Putamen (tissue), 1 donor: ENCODE results near the gene RFT1.
A peak's percentile ranks its signal among the peaks of the same experiment; 100 is the strongest.
"Not testable (repeated sequence)": the region's sequence is repeated elsewhere in the genome, so short reads cannot be mapped to it uniquely, and the experiment has no call there.

Experiments
- DNase-seq: peaks from one replicate; pipeline ENCODE4 v3.0.0-alpha.2; 2016; ENCODE audit warnings: low spot score

The RFT1 gene

DNA sequence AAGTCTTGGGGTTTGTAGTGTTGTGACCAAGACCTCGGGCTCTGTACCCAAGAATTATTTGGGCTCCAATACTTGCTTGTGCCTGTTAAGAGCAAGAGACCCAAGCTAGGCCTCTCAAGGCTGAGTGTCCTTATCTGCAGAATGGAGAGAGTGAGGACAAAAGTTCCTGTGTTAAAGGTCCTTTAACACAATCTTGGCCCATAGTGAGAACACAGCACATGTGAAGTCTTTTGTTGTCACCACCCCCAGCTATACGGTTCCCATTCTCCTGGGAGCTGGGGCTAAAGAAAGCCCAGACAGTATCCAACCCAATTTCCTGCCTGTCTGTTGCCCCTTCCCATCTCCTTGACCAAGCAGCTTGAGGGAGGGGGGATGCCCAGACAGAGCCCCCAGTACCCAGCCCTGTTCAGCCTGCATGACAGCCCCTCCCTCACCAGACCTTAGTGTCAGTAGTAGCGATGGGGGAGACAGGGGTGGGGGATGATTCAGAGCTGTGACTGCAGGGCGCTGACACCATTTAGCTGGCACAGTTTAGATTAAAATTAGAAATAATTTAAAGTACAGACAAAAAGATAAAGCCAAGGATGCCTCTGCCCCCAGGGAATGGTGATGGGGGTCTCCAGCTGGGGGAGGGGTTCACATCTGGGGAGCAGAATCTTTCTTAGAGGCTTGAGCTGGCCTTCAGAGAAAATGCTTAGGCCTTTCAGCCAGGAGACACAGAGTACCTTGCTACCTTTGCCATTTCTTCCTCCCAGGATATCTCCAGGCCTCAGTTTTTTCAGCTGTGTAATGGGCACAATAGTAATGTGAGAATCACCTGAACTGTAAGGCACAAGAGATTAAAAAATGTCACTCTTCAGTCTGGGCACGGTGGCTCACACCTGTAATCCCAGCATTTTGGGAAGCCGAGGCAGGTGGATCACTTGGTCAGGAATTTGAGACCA, 33.5 kb upstream of the RFT1 start:
- no peak for DNase-seq

DNA sequence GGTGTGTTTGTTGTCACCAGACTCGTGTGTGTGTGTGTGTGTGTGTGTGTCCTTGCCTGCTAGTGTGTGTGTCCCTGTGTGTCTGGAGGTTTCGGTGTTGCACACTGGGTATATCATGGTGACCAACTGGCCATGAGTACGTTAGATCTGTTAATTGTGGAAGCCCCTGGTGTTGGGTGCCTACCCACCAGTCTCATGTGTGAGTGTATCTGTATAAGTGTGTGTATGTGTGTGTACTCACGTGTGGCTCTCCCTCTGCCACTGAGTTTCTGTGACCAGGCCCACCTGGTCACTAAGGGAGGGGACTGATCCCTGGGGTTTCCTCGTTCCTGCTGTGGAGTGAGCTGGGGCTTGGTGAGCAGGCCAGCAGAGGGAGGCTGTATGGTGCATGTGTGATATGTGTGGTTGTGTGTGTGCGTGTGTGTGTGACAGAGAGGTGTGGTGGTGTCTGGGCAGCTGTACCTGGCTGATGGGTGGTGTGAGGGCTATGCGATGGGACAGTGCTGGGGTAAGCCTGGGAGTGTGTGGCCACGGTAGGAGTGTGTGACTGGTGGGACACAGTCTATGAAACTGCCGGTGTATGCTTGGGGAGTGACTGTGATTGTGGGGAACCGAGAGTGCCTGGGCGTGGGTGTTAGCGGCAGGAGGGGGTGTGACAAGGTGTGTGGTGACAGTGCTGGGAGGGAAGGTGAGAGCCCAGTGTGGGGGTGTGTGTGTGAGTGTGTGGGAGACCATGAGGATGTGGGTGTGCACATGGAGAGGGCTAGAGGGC, 32.6 kb upstream of the RFT1 start:
- DNase-seq, result peak; percentile 54

DNA sequence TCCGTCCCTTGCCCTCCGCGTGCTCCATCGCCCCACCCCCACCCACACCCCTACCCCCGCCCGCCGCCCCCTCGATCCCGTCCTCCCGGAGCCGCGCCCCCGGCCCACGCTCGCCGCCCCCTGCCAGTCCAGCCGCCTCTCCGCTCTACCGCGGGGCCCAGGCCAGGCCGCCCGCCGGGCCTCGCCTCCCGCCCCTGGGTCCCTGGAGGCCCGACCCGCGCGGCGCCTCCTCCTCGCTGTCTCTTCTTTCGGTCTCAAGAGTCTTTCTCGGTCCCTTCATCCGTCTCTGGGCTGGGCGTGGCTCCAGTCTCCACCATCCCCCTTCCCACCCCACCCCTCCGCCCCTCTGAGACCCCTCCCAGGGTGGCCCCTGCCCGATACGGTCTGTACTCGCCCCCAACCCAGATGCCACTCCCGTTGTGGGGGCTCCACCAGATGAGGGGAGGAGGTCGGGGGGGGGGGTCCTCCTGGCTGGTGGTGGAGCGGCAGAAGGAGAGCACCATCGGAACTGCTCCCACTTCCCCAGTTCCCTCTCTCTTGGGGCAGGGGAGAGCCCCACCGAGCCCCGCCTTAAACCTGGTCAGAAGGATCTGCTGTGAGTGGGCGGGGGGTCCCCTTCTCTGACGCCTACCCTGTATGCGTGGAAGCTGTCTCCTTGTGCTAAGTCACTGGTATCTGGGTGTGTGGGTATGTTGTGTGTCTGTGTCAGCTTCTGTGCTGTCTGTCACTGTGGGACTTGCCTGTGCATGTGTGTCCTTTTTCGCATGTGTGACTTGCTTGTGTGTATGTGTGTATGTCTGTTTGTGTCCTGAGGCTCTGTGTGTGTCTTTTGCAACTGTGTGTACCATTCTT, 31.8 kb upstream of the RFT1 start:
- no peak for DNase-seq

DNA sequence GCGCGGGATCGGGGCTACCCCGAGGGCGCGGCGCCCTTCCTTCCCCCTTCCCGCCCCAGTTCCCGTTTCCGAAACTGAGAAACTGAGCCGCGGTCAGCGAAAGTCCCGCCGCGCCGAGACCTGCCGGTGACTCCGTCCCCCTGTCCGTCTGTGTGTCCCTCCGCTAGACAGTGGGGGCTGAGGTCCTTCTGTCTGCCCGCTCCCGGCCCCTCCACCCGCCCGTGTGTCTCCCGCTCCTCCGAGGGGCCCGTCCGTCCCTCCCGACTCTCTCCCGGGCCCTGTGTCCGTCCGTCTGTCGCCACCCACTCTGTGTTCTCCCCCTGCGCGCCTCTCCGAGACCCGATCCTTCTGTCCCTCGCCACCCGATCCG, 31.2 kb upstream of the RFT1 start:
- no peak for DNase-seq

DNA sequence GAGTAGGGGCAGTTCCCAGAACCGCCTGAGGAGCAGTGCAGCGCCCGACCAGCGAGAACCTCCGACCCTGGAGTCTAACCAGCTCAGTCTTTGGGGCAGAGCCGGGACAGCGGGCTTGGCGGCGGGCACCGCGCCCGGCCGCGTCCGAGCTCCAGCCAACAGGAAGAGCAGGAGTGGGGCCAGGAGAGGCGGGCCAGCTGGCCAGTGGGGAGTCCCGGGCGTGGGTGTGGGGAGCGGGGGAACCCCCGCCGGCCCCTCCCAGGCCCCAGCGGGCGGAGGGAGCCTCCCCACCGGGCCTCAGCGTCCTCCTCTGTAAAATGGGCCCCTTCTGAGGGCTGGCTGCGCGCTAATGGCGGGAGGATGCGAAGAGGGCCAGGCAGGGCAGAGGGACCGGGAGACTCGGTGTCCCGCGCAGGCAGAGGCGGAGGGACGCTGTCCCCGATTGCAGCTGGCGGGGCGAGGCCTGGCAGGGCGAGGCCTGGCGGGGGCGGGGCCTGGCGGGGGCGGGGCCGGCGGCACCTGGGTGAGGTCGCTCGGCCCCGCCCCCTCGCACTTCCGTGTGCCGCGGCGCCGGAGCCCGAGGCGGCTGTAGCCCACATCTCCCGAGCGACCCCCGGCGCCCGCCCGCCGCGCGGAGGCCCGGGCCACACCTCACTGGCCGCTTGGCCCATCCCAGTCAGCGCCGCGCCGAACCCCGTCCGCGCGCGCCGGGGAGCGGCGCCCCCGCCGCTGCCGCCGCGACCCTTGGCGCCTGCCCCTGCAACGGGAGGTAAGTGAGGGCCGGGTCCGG, 30.6 kb upstream of the RFT1 start, which contains the start of gene PRKCD:
TSS of gene PRKCD (plus strand) at position 550 of the 790 bp plus-strand sequence. CDS start 17,214 bp downstream, outside the sequence.
- peak; percentile 79 for DNase-seq

DNA sequence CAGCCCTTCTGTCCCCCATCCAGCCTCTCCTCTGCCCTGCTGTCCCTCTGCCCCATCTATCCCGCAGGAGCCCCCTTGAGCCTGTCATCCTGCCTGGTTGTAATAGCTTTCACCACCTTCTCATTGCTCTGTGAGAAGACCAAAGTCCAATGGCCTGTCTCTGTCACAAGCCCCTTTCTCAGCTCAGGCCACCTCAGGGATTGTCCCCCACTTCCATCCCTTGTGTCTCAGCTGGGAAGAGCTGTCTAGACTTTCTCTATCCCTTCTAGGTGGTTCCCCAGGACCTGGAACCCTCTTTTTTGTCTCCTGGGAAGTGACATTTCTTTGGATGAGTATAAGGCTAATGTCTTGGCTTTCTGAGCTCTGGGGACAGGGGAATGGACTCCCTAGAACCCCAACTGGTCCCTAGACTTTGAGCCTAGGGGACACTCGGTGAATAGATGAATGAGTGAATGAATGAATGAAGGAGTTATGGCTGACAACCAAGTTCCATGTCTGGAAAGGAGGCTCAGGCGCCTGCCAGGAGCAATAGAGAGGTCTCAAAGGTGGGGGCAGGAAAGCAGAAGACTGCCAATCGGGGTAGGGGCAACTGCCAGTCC, 29.9 kb upstream of the RFT1 start:
- DNase-seq, result no peak

DNA sequence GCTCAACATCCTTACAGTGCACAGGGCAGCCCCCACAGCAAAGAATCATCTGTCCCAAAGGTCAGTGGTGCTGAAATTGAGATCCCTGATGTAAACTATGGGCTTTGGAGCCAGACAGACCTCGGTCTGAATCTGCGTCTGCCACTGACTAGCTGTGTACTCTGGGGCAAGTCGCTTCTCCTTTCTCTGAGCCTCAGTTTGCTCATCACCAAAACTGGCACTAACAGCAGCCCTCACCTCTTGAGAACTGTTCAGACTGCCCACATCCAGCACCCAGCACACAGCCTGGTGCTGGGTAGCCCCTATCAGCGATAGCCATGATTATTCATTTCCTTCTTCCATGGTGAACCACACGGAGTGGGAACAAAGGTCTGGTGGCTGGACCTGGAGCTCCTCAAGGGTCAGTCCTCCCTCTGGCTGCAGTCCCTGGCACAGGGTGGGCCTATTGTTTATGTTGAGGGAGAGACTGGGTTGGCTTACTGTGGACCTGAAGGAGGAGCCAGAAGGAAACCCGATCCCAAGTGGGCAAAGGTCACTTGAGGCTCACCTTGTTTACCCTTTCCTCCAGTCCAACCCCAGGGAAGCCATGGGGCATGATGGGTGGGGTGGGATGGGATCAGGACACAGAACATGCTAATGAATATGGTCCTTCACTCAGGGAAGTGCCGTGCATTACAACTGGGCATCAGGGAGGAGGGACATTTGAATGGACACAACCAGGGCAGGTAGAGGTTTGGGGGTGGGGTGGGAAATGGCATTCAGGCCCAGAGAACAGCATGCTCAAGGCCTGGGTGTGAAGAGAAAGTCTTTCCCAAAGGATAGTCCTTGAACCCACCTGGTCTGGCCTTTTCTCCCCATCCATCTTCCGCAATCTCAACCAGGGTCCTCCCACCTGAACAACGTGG, 29.2 kb upstream of the RFT1 start:
- DNase-seq, result no peak

DNA sequence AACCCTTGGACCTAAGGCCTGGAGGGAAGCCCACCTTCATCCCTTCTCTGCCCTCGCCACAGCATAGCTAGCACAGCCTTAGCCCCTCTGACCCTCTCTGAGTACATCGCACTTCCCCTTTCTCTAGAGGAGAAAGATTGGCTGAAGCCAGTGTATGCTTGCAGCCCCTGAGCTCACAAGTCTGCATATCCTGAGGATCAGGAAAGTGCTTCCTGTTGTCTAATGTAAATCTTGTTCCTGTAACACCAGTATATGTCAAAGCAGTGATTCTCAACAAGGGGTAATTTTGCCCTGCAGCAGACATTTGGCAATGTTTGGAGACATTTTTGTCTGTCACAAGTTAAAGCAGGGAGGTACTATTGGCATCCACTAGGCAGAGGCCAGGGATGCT, 28.5 kb upstream of the RFT1 start:
- no peak for DNase-seq

DNA sequence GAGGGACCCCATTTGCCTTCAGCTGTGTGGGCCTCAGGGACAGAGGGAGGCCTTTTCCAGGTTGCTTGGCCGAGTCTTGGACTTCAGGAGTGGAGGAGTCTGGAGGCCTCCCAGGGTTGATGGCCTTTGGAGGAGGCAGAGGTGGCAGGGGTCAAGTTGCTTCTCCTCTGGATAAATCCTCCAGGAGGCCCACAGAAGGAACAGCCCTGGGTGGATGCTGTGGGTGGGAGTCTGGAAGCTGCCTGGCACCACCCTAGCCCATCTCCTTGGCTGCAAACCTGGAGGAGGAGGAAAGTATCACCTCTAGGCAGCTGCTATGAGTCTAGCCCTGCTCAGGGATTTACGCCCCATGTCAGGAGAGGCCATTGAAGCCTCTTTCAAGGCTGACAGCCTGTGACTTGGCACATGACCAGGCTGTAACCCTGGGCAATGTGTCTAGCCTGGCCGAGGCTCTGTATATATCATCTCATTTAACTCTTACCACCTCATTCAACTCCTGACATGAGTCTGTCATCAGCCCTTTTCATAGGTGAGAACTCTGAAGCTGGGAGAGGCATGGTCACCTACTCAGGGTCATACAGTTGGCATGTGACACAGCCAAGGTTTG, 27.8 kb upstream of the RFT1 start:
- no peak for DNase-seq

DNA sequence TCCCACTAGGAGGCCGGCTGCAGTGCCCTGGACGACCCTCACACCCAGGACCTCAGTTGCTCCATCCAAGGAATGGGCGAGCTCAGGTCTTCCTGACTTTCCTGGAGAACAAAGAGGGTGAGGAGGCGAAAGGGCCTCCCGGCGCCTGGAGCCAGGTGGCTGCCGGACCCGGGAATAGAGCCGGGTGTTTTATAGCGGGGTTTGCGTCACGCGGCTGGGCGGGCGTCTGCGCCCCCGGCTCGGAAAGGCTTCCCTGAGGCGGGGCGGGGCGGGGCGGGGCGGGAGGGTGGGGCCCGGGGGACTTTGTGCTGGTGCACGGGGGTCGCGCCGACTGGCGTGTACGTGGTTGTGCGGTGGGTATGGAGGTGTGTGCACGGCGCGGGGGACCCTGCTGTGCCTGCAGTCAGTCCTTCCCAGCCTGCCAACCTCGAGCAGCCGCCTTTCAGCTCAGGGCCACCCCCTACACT, 26.2 kb upstream of the RFT1 start:
- no peak for DNase-seq

DNA sequence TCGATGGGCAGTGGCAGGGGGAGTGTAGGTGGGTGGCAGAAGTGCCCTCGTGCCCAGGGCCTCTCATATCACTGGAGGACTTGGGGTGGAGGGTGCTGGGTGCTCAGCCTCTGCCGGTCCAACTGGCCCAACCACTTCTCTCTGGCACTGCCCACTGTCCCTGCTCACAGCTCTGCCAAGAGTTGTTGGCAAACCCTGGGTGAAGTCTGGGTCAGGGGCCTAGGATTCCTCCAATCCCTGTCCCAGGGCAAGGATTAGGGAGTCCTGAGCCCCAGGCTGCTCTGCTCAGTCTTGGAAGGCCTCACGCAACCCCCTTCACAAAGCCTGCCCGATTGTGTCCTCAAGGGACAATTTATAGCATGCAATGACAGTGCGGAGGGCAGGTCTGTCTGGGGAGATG, 25.5 kb upstream of the RFT1 start:
- DNase-seq, result no peak

DNA sequence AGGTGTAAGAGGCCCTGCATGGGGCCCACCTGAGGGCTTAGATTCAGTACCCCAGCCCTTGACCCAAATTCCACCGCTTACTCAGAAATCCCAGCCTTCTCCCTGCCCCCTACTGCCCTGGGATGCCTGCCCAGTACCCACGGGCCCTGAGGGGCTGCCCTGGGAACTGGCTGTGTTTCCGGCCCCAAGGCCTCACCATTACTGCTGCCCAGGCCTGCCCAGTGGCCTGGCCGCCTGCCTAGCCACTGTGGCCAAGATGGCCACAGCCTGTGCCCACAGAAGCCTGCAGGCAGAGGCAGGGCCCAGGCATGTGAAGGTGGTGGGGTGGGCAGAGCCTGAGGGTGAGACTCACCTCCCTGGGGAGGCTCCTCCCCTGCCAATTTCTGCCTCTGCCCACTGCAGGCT, 24.6 kb upstream of the RFT1 start:
- DNase-seq, result no peak

DNA sequence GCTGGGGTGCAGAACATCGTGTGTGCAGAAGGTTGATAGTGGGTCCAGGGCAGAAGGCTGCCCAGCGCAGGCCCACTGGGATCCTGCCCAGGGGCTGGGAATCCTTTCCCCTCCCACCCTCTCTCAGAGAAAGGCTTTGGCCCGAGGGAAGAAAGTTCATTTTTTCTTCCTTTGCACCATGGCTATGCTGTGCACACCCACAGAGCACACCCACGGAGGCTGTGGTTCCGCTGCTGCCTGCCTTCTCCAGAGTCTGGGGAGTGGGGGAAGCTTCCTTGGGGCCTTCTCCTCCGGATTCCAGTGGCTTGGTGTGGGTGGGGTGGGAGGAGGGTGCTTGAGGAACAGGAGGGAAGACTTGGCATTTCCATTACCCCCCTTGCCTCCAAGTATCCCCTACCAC, 23.7 kb upstream of the RFT1 start:
- DNase-seq, result no peak

DNA sequence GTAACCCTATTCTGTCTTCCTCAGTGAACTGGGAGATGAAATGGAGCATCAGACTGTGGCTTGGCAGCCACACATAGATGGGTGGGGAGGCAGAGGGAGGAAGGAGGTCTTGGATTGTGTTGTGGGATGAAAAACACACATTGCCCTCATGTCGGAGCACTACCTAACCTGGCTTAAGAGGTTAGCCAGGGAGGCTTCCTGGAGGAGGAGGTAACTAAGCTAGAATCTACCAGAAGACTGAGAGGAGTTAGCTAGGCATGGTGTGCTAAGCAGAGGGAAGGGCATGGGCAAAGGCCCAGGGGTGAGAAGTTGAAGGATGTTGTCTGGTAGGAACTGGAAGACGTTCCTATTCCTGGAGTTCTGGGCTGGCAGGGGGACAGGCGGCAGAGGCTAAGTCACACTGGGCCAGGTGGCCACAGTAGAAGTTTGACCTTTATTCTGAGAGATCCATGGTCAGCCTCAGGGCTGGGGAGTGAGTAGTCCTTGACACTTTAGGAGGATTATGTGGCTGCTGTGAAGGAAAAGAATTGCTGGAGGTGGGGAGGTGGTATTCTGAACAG, 23.1 kb upstream of the RFT1 start:
- no peak for DNase-seq

DNA sequence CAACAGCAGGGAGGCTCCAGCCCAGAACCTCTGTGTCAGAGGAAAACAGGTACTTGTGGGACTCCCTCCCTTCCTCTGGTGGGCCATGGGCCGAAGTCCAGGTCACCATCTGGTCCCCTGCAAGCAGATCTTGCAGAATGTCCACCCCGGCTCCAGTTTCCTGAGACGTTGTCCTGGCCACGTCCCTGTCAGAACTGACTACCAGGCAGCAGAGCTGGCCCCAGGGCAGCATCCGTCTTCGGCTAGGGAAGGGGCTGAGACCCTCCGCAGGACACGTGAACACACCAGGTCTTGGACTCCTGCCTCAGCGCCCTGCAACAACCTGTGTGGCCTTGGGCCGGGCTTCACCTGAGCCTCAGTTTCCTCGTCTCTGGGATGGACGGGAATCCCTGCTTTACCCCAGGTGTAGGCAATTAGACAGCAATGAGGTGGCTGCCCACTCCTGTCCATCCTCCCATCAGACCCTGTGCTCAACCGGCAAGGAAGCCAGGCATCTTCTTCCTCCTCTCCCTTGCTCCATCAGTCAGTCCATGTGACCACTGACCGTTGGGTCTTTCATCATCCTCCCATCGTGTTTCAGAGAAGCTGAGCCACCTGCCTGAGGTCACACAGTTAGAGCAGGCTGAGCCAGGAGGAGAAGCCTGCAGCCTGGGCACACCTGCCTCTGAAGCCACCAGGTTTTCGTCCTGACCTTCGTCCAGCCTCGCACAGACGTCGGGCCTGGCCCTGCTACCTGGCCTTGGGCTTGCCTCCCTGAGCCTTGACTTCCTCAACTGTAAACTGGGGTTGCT, 21.8 kb upstream of the RFT1 start:
- no peak for DNase-seq

DNA sequence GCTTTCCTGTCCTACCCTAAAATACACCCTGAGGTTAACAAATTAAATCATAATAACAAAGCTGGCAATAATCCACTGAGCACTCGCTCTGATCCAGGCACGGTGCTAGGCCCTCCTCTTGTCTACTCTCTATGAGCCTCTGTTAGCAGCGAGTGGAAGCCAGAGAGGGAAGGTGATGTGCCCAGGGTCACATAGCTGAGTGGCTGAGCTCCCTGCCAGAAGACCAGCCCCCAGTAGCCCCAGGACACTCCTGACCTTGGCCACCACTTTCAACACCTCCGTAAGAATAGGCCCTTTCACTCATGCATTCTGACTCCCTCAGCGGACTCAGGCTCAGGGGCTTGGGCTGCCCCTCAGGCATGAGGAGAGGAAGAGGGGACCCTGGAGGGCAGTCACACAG, 21.2 kb upstream of the RFT1 start:
- DNase-seq, result no peak

DNA sequence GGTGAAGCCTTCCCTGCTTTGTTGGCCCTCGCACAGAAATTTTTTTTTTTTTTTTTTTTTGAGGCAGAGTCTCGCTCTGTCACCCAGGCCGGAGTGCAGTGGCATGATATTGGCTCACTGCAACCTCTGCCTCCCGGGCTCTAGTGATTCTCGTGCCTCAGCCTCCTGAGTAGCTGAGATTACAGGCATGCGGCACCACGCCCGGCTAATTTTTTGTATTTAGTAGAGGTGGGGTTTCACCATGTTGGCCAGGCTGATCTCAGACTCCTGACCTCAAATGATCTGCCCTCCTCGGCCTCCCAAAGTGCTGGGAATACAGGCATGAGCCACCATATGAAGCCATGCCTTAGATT, 20.8 kb upstream of the RFT1 start:
- not testable (repeated sequence) for DNase-seq
